Peyer's patch (tissue), 4 donors: Measurements from ENCODE around the gene MVP.

Experiments used
- CTCF ChIP-seq, 6 experiments: fragments of 450-650 bp in 4 of 6; fragments of 200-600 bp in 2 of 6; sonication (generic) in 1 of 6; IDR thresholded peaks; one replicate each; pipeline ENCODE4 v1.5.1; 2017 to 2019; ENCODE audit warnings: antibody characterized with exemption in 6 of 6, mild to moderate bottlenecking in 3 of 6, moderate library complexity in 1 of 6
- POLR2A ChIP-seq, 2 donors: fragments of 450-650 bp; IDR thresholded peaks; one replicate each; pipeline ENCODE4 v1.5.1; 2017; ENCODE audit warnings: antibody characterized with exemption in 2 of 2, mild to moderate bottlenecking in 2 of 2, moderate library complexity in 2 of 2

GRCh38 chr16:29809031-29809747 is 11.1 kb upstream of the MVP start:
- no peak for TF ChIP-seq CTCF (IDR thresholded peaks at IDR 0.05)
- TF ChIP-seq POLR2A (IDR thresholded peaks at IDR 0.05), result no peak
